ENCODE results near the gene PVALB. TPM values are rescaled to one million over a fixed set of nuclear protein-coding genes. Genes with fewer than 3 reads are reported as not detected.
A peak's percentile ranks its signal among the peaks of the same experiment; 100 is the strongest.

PVALB gene
- total RNA-seq, 1 donor from 2014 or later = not detected

DNA sequence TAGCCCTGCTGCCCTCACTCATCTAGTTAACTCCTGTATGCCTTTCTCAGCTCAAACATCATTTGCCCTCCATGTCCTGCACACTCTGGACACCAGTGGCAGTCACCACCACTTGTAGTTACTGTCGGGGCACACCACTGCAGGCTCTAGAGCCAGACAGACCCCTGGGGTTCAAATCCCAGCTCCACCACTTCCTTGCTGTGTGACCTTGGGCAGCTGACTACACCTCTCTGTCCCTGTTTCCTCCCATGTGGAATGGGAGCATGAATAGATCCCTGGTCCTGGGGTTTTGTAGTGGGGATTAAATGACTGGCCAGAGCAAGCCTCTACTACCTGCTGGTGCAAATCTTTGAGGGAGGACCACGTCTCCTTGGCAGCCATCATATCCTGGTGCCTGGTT is 33.1 kb downstream of the PVALB start:
- no peak for DNase-seq (ENCODE audit: extremely low spot score, unreplicated experiment)
- TF ChIP-seq CTCF (IDR thresholded peaks at IDR 0.05) = no peak
- Mint-ChIP-seq H3K27me3 (ENCODE audit: unreplicated experiment) (peaks cover 56% of the 10 kb centered on the region), H3K4me1 (ENCODE audit: unreplicated experiment) (peaks cover 5% of the 10 kb centered on the region), H3K27ac (ENCODE audit: unreplicated experiment) (no peak overlapping the region), H3K4me3 (ENCODE audit: unreplicated experiment) (no peak overlapping the region), H3K36me3 (ENCODE audit: unreplicated experiment) (no peaks in the 10 kb centered on the region), H3K9me3 (ENCODE audit: unreplicated experiment) (no peaks in the 10 kb centered on the region)

- Mint-ChIP-seq H3K4me1 (ENCODE audit: unreplicated experiment) (peaks cover 5% of the 10 kb centered on the region), H3K27ac (ENCODE audit: unreplicated experiment) (no peak overlapping the region), H3K36me3 (ENCODE audit: unreplicated experiment) (no peaks in the 10 kb centered on the region), H3K9me3 (ENCODE audit: unreplicated experiment) (no peaks in the 10 kb centered on the region), H3K4me3 (ENCODE audit: unreplicated experiment) (no peak overlapping the region), H3K27me3 (ENCODE audit: unreplicated experiment) (peaks cover 46% of the 10 kb centered on the region)
- peak; percentile 93 for TF ChIP-seq CTCF (IDR thresholded peaks at IDR 0.05)
- DNase-seq (ENCODE audit: extremely low spot score, unreplicated experiment) = peak; percentile 90
Observed at GRCh38 chr22:36781656-36782627, 34.9 kb downstream of the PVALB start.

DNA sequence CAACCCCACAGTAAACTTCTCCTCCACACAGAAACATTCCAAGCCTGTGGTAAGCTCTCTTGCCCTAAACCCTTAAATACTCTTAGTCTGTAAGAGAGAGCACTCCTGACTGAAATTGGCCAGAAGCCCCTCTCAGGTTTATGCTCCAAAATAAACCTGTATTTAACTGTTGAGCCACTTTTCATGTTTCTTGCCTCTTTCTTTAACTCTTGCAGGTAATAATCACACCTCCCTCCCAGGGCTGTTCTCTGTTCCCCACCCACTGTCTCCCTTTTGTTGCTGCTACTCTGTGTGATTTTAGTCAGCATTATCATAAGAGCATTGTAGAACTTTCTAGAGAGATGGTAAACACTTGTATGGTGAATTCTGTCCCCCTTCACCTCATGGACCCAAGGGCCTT is 38.8 kb downstream of the PVALB start:
- Mint-ChIP-seq H3K27me3 (ENCODE audit: unreplicated experiment) (peaks cover 13% of the 10 kb centered on the region), H3K4me3 (ENCODE audit: unreplicated experiment) (no peak overlapping the region), H3K27ac (ENCODE audit: unreplicated experiment) (no peak overlapping the region), H3K4me1 (ENCODE audit: unreplicated experiment) (peaks cover 22% of the 10 kb centered on the region), H3K9me3 (ENCODE audit: unreplicated experiment) (no peaks in the 10 kb centered on the region), H3K36me3 (ENCODE audit: unreplicated experiment) (no peaks in the 10 kb centered on the region)
- DNase-seq (ENCODE audit: extremely low spot score, unreplicated experiment) = no peak
- TF ChIP-seq CTCF (IDR thresholded peaks at IDR 0.05) = no peak

DNA sequence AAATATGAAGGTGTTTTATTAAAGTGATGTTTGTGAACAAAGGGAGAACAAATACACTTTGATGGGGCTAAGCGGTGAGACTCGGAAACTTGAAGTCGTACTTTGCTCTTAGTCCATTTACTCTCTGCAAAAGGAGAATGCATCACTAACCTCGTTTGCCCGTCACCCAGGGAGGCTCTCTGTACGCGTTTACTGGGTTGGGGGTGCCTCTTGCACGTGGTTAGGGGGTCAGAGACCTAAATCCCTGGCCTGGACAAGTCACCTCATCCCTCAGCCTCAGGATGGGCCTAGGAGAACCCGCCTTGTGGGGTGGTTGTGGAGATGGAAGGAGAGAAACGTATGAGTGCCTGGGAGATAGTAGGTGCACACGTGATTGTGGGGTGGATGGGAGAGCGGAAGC is 40.1 kb downstream of the PVALB start:
- TF ChIP-seq CTCF (IDR thresholded peaks at IDR 0.05) = no peak
- peaks cover 16% of the 10 kb centered on the region for H3K4me1 Mint-ChIP-seq (ENCODE audit: unreplicated experiment)
- peak overlapping the region; percentile 79 for H3K27ac Mint-ChIP-seq (ENCODE audit: unreplicated experiment)
- H3K27me3 Mint-ChIP-seq (ENCODE audit: unreplicated experiment) = peaks cover 3% of the 10 kb centered on the region
- H3K36me3 Mint-ChIP-seq (ENCODE audit: unreplicated experiment) = peaks cover 2% of the 10 kb centered on the region
- H3K4me3 Mint-ChIP-seq (ENCODE audit: unreplicated experiment) = peak overlapping the region; percentile 76
- DNase-seq (ENCODE audit: extremely low spot score, unreplicated experiment) = no peak
- H3K9me3 Mint-ChIP-seq (ENCODE audit: unreplicated experiment) = no peaks in the 10 kb centered on the region

GRCh38 chr22:36775964-36776669 is 40.7 kb downstream of the PVALB start, which contains the start of gene IFT27:
Gene IFT27 (minus strand): TSS chr22:36776119. CDS start chr22:36775707, 412 bp downstream.
- Mint-ChIP-seq H3K9me3 (ENCODE audit: unreplicated experiment) (no peaks in the 10 kb centered on the region), H3K4me3 (ENCODE audit: unreplicated experiment) (peak within 1 kb of the TSS; percentile 76), H3K27me3 (ENCODE audit: unreplicated experiment) (peaks cover 3% of the 10 kb centered on the region), H3K27ac (ENCODE audit: unreplicated experiment) (peak within 1 kb of the TSS; percentile 79), H3K4me1 (ENCODE audit: unreplicated experiment) (peaks cover 16% of the 10 kb centered on the region), H3K36me3 (ENCODE audit: unreplicated experiment) (peaks cover 4% of the 10 kb centered on the region)
- DNase-seq (ENCODE audit: extremely low spot score, unreplicated experiment) = peak; percentile 99
- TF ChIP-seq CTCF (IDR thresholded peaks at IDR 0.05) = no peak
